ENCODE results near the gene SENP7. TPM values are rescaled to one million over a fixed set of nuclear protein-coding genes. Genes with fewer than 3 reads are reported as not detected.
"Not testable (repeated sequence)": the region's sequence is repeated elsewhere in the genome, so short reads cannot be mapped to it uniquely, and the experiment has no call there.

The SENP7 gene
- total and polyA plus RNA-seq, 2 donors from 2014 or later: 5.4 to 28.7 TPM

DNA sequence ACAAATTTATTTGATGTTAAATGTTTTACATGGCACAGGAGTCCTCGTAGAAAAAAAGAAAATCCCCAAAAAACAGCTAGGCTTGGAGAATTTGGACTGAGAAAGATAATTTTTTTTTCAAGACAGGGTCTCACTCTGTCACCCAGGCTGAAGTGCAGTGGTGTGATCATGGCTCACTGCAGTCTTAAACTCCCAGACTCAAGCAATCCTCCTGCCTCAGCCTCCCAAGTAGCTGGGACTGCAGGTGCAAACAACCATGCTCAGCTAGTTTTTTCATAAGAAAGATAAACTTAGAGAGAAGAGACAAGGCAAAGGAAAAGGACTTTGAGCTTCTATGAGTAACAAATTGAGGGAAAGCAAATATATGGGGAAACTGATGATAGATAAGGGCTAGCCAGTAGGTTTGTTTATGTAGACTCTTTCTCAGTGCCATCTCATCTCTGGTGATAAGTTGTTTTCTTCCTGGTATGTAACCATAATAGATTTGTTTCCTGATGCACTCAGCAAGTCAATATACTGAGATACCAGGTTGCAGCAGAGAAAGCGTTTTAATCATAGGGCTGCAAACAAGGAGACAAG, 35.6 kb upstream of the SENP7 start:
- Histone ChIP-seq H3K9ac (ENCODE audit: low read length in 3 of 3) (no peak overlapping the region), H3K36me3 (ENCODE audit: control insufficient read depth in 2 of 3, insufficient read depth in 3 of 3, low read length in 3 of 3) (no peaks in the 10 kb centered on the region), H3K27ac (ENCODE audit: low read depth in 2 of 2, low read length in 2 of 2) (no peak overlapping the region), H3K9me3 (ENCODE audit: control insufficient read depth in 2 of 3, insufficient read depth in 1 of 3, low read length in 3 of 3) (no peaks in the 10 kb centered on the region), H3K4me3 (ENCODE audit: low read length in 3 of 3) (no peak overlapping the region), H3K4me1 (ENCODE audit: control insufficient read depth in 2 of 3, insufficient read depth in 2 of 3, low read depth in 1 of 3, low read length in 3 of 3) (no peaks in the 10 kb centered on the region), H3K27me3 (ENCODE audit: control insufficient read depth, insufficient read depth, low read length) (no peaks in the 10 kb centered on the region)
- DNase-seq: no peak
- intact Hi-C loops (cut with DNase I): no loop called here
- no peak for FAIRE-seq
- TF ChIP-seq, protein P1, sequence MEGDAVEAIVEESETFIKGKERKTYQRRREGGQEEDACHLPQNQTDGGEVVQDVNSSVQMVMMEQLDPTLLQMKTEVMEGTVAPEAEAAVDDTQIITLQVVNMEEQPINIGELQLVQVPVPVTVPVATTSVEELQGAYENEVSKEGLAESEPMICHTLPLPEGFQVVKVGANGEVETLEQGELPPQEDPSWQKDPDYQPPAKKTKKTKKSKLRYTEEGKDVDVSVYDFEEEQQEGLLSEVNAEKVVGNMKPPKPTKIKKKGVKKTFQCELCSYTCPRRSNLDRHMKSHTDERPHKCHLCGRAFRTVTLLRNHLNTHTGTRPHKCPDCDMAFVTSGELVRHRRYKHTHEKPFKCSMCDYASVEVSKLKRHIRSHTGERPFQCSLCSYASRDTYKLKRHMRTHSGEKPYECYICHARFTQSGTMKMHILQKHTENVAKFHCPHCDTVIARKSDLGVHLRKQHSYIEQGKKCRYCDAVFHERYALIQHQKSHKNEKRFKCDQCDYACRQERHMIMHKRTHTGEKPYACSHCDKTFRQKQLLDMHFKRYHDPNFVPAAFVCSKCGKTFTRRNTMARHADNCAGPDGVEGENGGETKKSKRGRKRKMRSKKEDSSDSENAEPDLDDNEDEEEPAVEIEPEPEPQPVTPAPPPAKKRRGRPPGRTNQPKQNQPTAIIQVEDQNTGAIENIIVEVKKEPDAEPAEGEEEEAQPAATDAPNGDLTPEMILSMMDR (IDR thresholded peaks at IDR 0.05; ENCODE audit: borderline replicate concordance, extremely low read depth, insufficient read depth): no peak

DNA sequence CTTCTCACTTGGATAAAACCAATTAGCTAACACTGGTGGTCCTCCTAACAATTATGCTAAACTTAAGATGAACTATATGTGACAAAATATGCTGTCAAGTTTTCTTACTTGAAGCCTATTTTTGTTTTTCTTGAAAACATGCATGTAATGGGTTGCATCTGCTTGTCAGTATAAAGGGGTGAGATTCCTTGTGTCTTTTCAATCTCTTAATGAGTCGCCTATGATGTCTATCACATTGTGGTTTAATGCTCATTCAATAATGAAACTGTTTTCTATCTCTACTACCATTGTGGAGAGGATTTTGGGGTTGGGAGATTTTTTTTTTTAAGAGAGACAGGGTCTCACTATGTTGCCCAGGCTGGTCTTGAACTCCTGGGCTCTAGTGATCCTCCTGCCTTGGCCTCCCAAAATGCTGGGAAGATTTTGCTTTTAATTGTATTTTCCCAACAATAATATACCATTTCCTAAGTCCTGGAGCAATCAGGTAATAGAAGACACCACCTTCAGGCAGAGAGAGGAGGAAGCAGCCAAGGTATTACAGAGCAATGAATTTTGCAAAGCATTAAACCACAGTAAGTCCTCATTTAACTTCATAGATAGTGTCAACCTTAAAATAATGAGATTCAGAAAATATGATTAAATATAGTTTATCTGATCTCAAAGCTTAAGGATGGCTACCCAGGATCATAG, 31.3 kb upstream of the SENP7 start:
- no peak overlapping the region for H3K4me3 ChIP-seq (ENCODE audit: low read length in 3 of 3)
- H3K36me3 ChIP-seq (ENCODE audit: control insufficient read depth in 2 of 3, insufficient read depth in 3 of 3, low read length in 3 of 3): no peaks in the 10 kb centered on the region
- H3K27ac ChIP-seq (ENCODE audit: low read depth in 2 of 2, low read length in 2 of 2): no peak overlapping the region
- H3K9me3 ChIP-seq (ENCODE audit: control insufficient read depth in 2 of 3, insufficient read depth in 1 of 3, low read length in 3 of 3): no peaks in the 10 kb centered on the region
- FAIRE-seq (no peak), DNase-seq (no peak)
- no peaks in the 10 kb centered on the region for H3K4me1 ChIP-seq (ENCODE audit: control insufficient read depth in 2 of 3, insufficient read depth in 2 of 3, low read depth in 1 of 3, low read length in 3 of 3)
- H3K27me3 ChIP-seq (ENCODE audit: control insufficient read depth, insufficient read depth, low read length): no peaks in the 10 kb centered on the region
- TF ChIP-seq, protein P1 (IDR thresholded peaks at IDR 0.05; ENCODE audit: borderline replicate concordance, extremely low read depth, insufficient read depth): no peak
- intact Hi-C loops (cut with DNase I): no loop called here
- H3K9ac ChIP-seq (ENCODE audit: low read length in 3 of 3): no peak overlapping the region

DNA sequence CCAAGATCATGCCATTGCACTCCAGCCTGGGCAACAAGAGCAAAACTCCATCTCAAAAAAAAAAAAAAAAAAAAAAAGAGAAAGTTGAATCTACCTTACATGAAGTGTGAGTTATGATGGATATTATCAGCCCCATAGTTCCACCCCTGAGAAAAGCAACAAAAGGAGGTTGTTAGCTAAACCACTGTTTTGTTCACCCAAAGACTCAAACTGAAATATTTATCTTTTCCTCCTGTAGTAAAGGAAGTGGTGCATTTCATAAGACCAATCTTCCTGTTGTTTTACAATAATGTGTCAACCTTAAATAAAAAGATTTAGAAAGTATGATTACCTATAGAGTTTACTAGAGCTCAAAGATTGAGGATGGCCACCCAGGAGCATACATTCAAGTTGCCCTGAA, 29.9 kb upstream of the SENP7 start:
- FAIRE-seq (no peak), DNase-seq (no peak)
- Histone ChIP-seq H3K4me3 (ENCODE audit: low read length in 3 of 3) (no peak overlapping the region), H3K9me3 (ENCODE audit: control insufficient read depth in 2 of 3, insufficient read depth in 1 of 3, low read length in 3 of 3) (no peaks in the 10 kb centered on the region), H3K4me1 (ENCODE audit: control insufficient read depth in 2 of 3, insufficient read depth in 2 of 3, low read depth in 1 of 3, low read length in 3 of 3) (no peaks in the 10 kb centered on the region), H3K27ac (ENCODE audit: low read depth in 2 of 2, low read length in 2 of 2) (no peak overlapping the region), H3K27me3 (ENCODE audit: control insufficient read depth, insufficient read depth, low read length) (no peaks in the 10 kb centered on the region), H3K36me3 (ENCODE audit: control insufficient read depth in 2 of 3, insufficient read depth in 3 of 3, low read length in 3 of 3) (no peaks in the 10 kb centered on the region), H3K9ac (ENCODE audit: low read length in 3 of 3) (no peak overlapping the region)
- intact Hi-C loops (cut with DNase I): no loop called here
- TF ChIP-seq, protein P1 (IDR thresholded peaks at IDR 0.05; ENCODE audit: borderline replicate concordance, extremely low read depth, insufficient read depth): no peak

- DNase-seq; H3K27me3 ChIP-seq (ENCODE audit: control insufficient read depth, insufficient read depth, low read length); FAIRE-seq; intact Hi-C loops (cut with DNase I); H3K4me3 ChIP-seq (ENCODE audit: low read length in 3 of 3); H3K27ac ChIP-seq (ENCODE audit: low read depth in 2 of 2, low read length in 2 of 2); H3K36me3 ChIP-seq (ENCODE audit: control insufficient read depth in 2 of 3, insufficient read depth in 3 of 3, low read length in 3 of 3); H3K4me1 ChIP-seq (ENCODE audit: control insufficient read depth in 2 of 3, insufficient read depth in 2 of 3, low read depth in 1 of 3, low read length in 3 of 3); H3K9me3 ChIP-seq (ENCODE audit: control insufficient read depth in 2 of 3, insufficient read depth in 1 of 3, low read length in 3 of 3); H3K9ac ChIP-seq (ENCODE audit: low read length in 3 of 3): not testable (repeated sequence)
Observed at GRCh38 chr3:101536955-101537354, 23.9 kb upstream of the SENP7 start.

Measured in kidney (tissue), 14 donors.